Ishikawa (cell line): Measurements from ENCODE around the gene RADIL.

ENCODE experiments used
- EP300 ChIP-seq: IDR thresholded peaks from 2 replicates; pipeline ENCODE4 v1.6.1; 2012; ENCODE audit warnings: borderline replicate concordance
- REST ChIP-seq: IDR thresholded peaks from 2 replicates; pipeline ENCODE4 v1.6.1; 2012; ENCODE audit warnings: low read depth, mild to moderate bottlenecking

GRCh38 chr7:4834601-4835397 is 48.7 kb downstream of the RADIL start:
- TF ChIP-seq REST (no peak), EP300 (no peak)
